ENCODE data around the gene SYPL1.

Gene SYPL1

GRCh38 chr7:106068986-106069385, 43.1 kb downstream of the SYPL1 start:
- in situ Hi-C loops (cut with MboI; ENCODE audit: low sequenced_read_pairs): no loop called here

GRCh38 chr7:106068538-106068961, 43.6 kb downstream of the SYPL1 start:
- in situ Hi-C loops (cut with MboI; ENCODE audit: low sequenced_read_pairs): no loop called here

- in situ Hi-C loops (cut with MboI; ENCODE audit: low sequenced_read_pairs): no loop called here
These were observed 44.4 kb downstream of the SYPL1 start for GRCh38 chr7:106067678-106068077.

- in situ Hi-C loops (cut with MboI; ENCODE audit: low sequenced_read_pairs): no loop called here
These were observed 46.3 kb downstream of the SYPL1 start for GRCh38 chr7:106065575-106066500.

- in situ Hi-C loops (cut with MboI; ENCODE audit: low sequenced_read_pairs): loop anchor here (5.0 kb wide), 1 partner anchor 87 kb away; no protein-coding TSS in a partner anchor
These were observed 47.1 kb downstream of the SYPL1 start for GRCh38 chr7:106064771-106065574.

- in situ Hi-C loops (cut with MboI; ENCODE audit: low sequenced_read_pairs): loop anchor here (5.0 kb wide), 1 partner anchor 88 kb away; no protein-coding TSS in a partner anchor
These were observed 47.8 kb downstream of the SYPL1 start for GRCh38 chr7:106064316-106064715.

- in situ Hi-C loops (cut with MboI; ENCODE audit: low sequenced_read_pairs): loop anchor here (5.0 kb wide), 1 partner anchor 89 kb away; no protein-coding TSS in a partner anchor
These were observed 48.4 kb downstream of the SYPL1 start for GRCh38 chr7:106063692-106064091.

- in situ Hi-C loops (cut with MboI; ENCODE audit: low sequenced_read_pairs): loop anchor here (5.0 kb wide), 1 partner anchor 89 kb away; no protein-coding TSS in a partner anchor
These were observed 49.1 kb downstream of the SYPL1 start for GRCh38 chr7:106063024-106063423.

GRCh38 chr7:106062521-106062931, 49.6 kb downstream of the SYPL1 start:
- in situ Hi-C loops (cut with MboI; ENCODE audit: low sequenced_read_pairs): loop anchor here (5.0 kb wide), 1 partner anchor 90 kb away; no protein-coding TSS in a partner anchor

- in situ Hi-C loops (cut with MboI; ENCODE audit: low sequenced_read_pairs): loop anchor here (5.0 kb wide), 1 partner anchor 90 kb away; no protein-coding TSS in a partner anchor
These were observed 50.1 kb downstream of the SYPL1 start for GRCh38 chr7:106062006-106062405.

GRCh38 chr7:106061301-106061979, 50.7 kb downstream of the SYPL1 start:
- in situ Hi-C loops (cut with MboI; ENCODE audit: low sequenced_read_pairs): loop anchor here (5.0 kb wide), 1 partner anchor 91 kb away; no protein-coding TSS in a partner anchor

- in situ Hi-C loops (cut with MboI; ENCODE audit: low sequenced_read_pairs): loop anchor here (5.0 kb wide), 1 partner anchor 92 kb away; no protein-coding TSS in a partner anchor
These were observed 51.7 kb downstream of the SYPL1 start for GRCh38 chr7:106060394-106060920.

GRCh38 chr7:106059556-106059955, 52.6 kb downstream of the SYPL1 start:
- in situ Hi-C loops (cut with MboI; ENCODE audit: low sequenced_read_pairs): no loop called here

- in situ Hi-C loops (cut with MboI; ENCODE audit: low sequenced_read_pairs): no loop called here
These were observed 53.2 kb downstream of the SYPL1 start for GRCh38 chr7:106058928-106059324.

- in situ Hi-C loops (cut with MboI; ENCODE audit: low sequenced_read_pairs): no loop called here
These were observed 53.9 kb downstream of the SYPL1 start for GRCh38 chr7:106057962-106058927.

GRCh38 chr7:106057204-106057961, 54.7 kb downstream of the SYPL1 start:
- in situ Hi-C loops (cut with MboI; ENCODE audit: low sequenced_read_pairs): no loop called here

- in situ Hi-C loops (cut with MboI; ENCODE audit: low sequenced_read_pairs): no loop called here
These were observed 55.5 kb downstream of the SYPL1 start for GRCh38 chr7:106056513-106057203.
